ENCODE results near the gene NFYB.

NFYB gene

DNA sequence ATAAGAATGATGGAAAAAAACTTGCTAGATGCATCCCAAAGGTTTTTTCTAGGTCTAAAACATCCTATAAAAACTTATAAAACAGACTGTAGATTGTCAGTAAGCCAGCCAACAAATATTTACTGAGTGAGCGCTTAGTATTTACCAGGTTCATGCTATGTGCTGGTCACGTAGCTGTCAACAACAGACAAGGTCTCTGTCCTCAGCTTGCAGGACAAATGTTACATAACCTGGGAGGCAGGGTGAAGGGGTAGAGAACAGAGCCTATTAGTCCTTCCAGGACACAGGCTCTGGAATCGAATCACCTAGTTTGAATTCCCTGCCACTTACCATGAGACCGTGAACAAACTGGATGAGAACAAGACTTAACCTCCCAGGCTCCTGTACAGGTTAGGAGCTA lies 6.4 kb downstream of the NFYB start:
- no peak for TF ChIP-seq POLR2AphosphoS5 (IDR thresholded peaks at IDR 0.05; ENCODE audit: low read depth, low read length)
- TF ChIP-seq, protein P1, sequence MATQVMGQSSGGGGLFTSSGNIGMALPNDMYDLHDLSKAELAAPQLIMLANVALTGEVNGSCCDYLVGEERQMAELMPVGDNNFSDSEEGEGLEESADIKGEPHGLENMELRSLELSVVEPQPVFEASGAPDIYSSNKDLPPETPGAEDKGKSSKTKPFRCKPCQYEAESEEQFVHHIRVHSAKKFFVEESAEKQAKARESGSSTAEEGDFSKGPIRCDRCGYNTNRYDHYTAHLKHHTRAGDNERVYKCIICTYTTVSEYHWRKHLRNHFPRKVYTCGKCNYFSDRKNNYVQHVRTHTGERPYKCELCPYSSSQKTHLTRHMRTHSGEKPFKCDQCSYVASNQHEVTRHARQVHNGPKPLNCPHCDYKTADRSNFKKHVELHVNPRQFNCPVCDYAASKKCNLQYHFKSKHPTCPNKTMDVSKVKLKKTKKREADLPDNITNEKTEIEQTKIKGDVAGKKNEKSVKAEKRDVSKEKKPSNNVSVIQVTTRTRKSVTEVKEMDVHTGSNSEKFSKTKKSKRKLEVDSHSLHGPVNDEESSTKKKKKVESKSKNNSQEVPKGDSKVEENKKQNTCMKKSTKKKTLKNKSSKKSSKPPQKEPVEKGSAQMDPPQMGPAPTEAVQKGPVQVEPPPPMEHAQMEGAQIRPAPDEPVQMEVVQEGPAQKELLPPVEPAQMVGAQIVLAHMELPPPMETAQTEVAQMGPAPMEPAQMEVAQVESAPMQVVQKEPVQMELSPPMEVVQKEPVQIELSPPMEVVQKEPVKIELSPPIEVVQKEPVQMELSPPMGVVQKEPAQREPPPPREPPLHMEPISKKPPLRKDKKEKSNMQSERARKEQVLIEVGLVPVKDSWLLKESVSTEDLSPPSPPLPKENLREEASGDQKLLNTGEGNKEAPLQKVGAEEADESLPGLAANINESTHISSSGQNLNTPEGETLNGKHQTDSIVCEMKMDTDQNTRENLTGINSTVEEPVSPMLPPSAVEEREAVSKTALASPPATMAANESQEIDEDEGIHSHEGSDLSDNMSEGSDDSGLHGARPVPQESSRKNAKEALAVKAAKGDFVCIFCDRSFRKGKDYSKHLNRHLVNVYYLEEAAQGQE (IDR thresholded peaks at IDR 0.05; ENCODE audit: insufficient read depth in 1 of 2, low read depth in 2 of 2, low read length in 2 of 2), result no peak
- TF ChIP-seq SIN3A (IDR thresholded peaks at IDR 0.05; ENCODE audit: borderline replicate concordance, insufficient read depth, low read length), result no peak
- no peak for TF ChIP-seq TAF1 (IDR thresholded peaks at IDR 0.05; ENCODE audit: borderline replicate concordance, insufficient read depth, low read length)
- TF ChIP-seq FOXP2 (optimal IDR thresholded peaks at IDR 0.05; ENCODE audit: borderline replicate concordance, extremely low read depth, extremely low read length, insufficient read depth), result no peak

DNA sequence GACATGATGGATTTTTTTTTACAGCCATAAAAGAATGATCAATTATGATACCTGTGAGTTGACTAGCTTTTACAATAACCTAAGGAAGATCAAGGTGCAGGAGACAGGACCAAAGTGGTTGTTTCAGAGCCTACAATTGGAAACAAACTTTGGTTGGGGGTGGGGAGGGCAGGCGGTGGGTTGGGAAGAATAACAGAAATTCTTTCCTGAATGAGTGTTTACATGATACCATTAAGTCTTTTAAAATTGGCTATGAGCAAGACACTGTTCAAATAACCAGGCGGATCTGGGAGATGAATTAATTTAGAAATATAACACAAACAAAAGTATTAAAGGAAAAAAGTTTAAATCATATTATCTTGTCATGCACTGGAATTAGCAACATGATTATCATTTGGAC lies 7.2 kb downstream of the NFYB start:
- TF ChIP-seq, protein P1 (IDR thresholded peaks at IDR 0.05; ENCODE audit: insufficient read depth in 1 of 2, low read depth in 2 of 2, low read length in 2 of 2), result no peak
- TF ChIP-seq POLR2AphosphoS5 (IDR thresholded peaks at IDR 0.05; ENCODE audit: low read depth, low read length) (no peak), SIN3A (IDR thresholded peaks at IDR 0.05; ENCODE audit: borderline replicate concordance, insufficient read depth, low read length) (no peak), FOXP2 (optimal IDR thresholded peaks at IDR 0.05; ENCODE audit: borderline replicate concordance, extremely low read depth, extremely low read length, insufficient read depth) (no peak), TAF1 (IDR thresholded peaks at IDR 0.05; ENCODE audit: borderline replicate concordance, insufficient read depth, low read length) (no peak)

DNA sequence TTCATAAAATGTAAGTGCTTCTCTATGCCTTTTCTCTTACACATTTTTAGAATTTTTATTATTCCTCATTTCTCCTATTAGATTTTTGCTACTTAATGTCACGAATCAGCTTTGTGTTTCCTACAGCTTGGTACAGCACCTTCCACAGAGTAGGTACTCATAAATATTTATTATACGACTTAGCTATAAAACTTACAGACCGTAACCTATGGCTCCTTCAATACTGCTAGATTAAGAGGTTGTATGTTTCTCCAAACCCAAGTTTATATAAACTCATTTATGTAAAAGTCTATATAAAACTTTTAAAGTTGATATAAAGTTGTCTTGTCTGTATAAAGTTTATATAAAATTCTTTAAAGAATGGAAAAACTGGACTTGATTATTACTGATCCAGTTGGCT lies 11.5 kb downstream of the NFYB start:
- TF ChIP-seq TAF1 (IDR thresholded peaks at IDR 0.05; ENCODE audit: borderline replicate concordance, insufficient read depth, low read length), result no peak
- no peak for TF ChIP-seq POLR2AphosphoS5 (IDR thresholded peaks at IDR 0.05; ENCODE audit: low read depth, low read length)
- TF ChIP-seq FOXP2 (optimal IDR thresholded peaks at IDR 0.05; ENCODE audit: borderline replicate concordance, extremely low read depth, extremely low read length, insufficient read depth), result no peak
- TF ChIP-seq, protein P1 (IDR thresholded peaks at IDR 0.05; ENCODE audit: insufficient read depth in 1 of 2, low read depth in 2 of 2, low read length in 2 of 2), result no peak
- no peak for TF ChIP-seq SIN3A (IDR thresholded peaks at IDR 0.05; ENCODE audit: borderline replicate concordance, insufficient read depth, low read length)

DNA sequence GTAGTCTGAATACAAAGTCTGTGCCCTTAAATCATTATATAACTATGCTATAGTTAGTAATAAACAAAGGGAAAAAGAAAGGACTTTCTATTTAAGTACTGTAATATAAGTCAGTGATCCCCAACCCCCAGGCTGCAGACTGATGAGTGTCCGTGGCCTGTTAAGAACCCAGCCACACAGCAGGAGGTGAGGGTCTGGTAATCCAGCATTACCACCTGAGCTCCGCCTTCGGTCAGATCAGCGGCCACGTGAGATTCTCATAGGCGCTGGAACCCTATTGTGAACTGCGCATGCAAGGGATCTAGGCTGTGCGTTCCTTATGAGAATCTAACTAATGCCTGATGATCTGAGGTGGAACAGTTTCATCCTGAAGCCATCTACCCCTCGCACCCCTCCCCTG lies 15.7 kb downstream of the NFYB start:
- TF ChIP-seq POLR2AphosphoS5 (IDR thresholded peaks at IDR 0.05; ENCODE audit: low read depth, low read length) (no peak), SIN3A (IDR thresholded peaks at IDR 0.05; ENCODE audit: borderline replicate concordance, insufficient read depth, low read length) (no peak), TAF1 (IDR thresholded peaks at IDR 0.05; ENCODE audit: borderline replicate concordance, insufficient read depth, low read length) (no peak), FOXP2 (optimal IDR thresholded peaks at IDR 0.05; ENCODE audit: borderline replicate concordance, extremely low read depth, extremely low read length, insufficient read depth) (no peak)
- TF ChIP-seq, protein P1 (IDR thresholded peaks at IDR 0.05; ENCODE audit: insufficient read depth in 1 of 2, low read depth in 2 of 2, low read length in 2 of 2), result no peak

DNA sequence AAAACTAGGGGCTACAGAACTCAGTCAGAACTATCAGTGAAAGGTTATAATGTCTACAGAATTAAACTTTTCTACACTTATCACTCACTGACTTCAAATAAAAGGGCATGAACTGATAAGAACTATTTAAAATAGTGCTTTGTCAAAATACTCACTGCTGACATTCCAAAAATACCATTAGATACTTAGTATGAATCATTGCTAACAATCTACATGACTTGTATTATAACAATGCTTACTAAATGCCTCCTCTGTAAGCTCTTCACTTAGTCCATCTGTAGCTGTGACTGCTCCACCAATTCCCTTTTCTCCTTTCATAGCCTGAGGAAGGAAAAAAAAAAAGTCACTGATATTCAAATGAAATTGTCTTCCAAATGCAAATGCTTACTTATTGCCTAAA lies 17.0 kb downstream of the NFYB start:
- TF ChIP-seq POLR2AphosphoS5 (IDR thresholded peaks at IDR 0.05; ENCODE audit: low read depth, low read length) (no peak), TAF1 (IDR thresholded peaks at IDR 0.05; ENCODE audit: borderline replicate concordance, insufficient read depth, low read length) (no peak), SIN3A (IDR thresholded peaks at IDR 0.05; ENCODE audit: borderline replicate concordance, insufficient read depth, low read length) (no peak), FOXP2 (optimal IDR thresholded peaks at IDR 0.05; ENCODE audit: borderline replicate concordance, extremely low read depth, extremely low read length, insufficient read depth) (no peak)

Data from PFSK-1 (cell line).